CD4-positive, alpha-beta T cell treated with Interleukin-1 beta for 1 hour (primary cell): Measurements from ENCODE around the gene DCUN1D2.
A peak's percentile ranks its signal among the peaks of the same experiment; 100 is the strongest.

ENCODE experiments used
- DNase-seq, 2 donors: peaks; one replicate each; pipeline ENCODE4 v3.0.0-alpha.2; 2020 to 2022

DCUN1D2 gene

GRCh38 chr13:113518076-113518803 is 27.7 kb upstream of the DCUN1D2 start:
- DNase-seq: no peak

GRCh38 chr13:113514847-113515246 is 24.3 kb upstream of the DCUN1D2 start:
- DNase-seq: no peak

GRCh38 chr13:113513761-113514160 is 23.2 kb upstream of the DCUN1D2 start:
- no peak for DNase-seq

GRCh38 chr13:113511361-113511760 is 20.9 kb upstream of the DCUN1D2 start:
- no peak for DNase-seq

- no peak for DNase-seq
Observed at GRCh38 chr13:113510871-113511270, 20.4 kb upstream of the DCUN1D2 start.

GRCh38 chr13:113509989-113510388 is 19.5 kb upstream of the DCUN1D2 start:
- DNase-seq: no peak

GRCh38 chr13:113508521-113509254 is 18.2 kb upstream of the DCUN1D2 start:
- peak in 1 of 2 donors; percentile 28 for DNase-seq

GRCh38 chr13:113507505-113508345 is 17.2 kb upstream of the DCUN1D2 start:
- DNase-seq: no peak

- no peak for DNase-seq
Observed at GRCh38 chr13:113506871-113507388, 16.4 kb upstream of the DCUN1D2 start.

GRCh38 chr13:113506025-113506685 is 15.6 kb upstream of the DCUN1D2 start:
- no peak for DNase-seq

- DNase-seq: no peak
Observed at GRCh38 chr13:113502686-113503085, 12.2 kb upstream of the DCUN1D2 start.

- no peak for DNase-seq
Observed at GRCh38 chr13:113500530-113501265, 10.2 kb upstream of the DCUN1D2 start.

GRCh38 chr13:113499936-113500335 is 9.4 kb upstream of the DCUN1D2 start:
- DNase-seq: no peak

- no peak for DNase-seq
Observed at GRCh38 chr13:113498905-113499304, 8.4 kb upstream of the DCUN1D2 start.

- DNase-seq: no peak
Observed at GRCh38 chr13:113497217-113497616, 6.7 kb upstream of the DCUN1D2 start.

GRCh38 chr13:113495494-113496210 is 5.1 kb upstream of the DCUN1D2 start:
- no peak for DNase-seq

GRCh38 chr13:113493315-113493951 is 2.9 kb upstream of the DCUN1D2 start:
- DNase-seq: peak in 1 of 2 donors; percentile 4

GRCh38 chr13:113491982-113492381 is 1.5 kb upstream of the DCUN1D2 start:
- no peak for DNase-seq

GRCh38 chr13:113491418-113491883 is 940 bp upstream of the DCUN1D2 start:
- no peak for DNase-seq
